ENCODE data around the gene CPTP. TPM values are rescaled to one million over a fixed set of nuclear protein-coding genes. Genes with fewer than 3 reads are reported as not detected.

CPTP gene
- total and polyA plus RNA-seq, 4 donors: 7.9 to 45.1 (median 22.5) TPM

DNA sequence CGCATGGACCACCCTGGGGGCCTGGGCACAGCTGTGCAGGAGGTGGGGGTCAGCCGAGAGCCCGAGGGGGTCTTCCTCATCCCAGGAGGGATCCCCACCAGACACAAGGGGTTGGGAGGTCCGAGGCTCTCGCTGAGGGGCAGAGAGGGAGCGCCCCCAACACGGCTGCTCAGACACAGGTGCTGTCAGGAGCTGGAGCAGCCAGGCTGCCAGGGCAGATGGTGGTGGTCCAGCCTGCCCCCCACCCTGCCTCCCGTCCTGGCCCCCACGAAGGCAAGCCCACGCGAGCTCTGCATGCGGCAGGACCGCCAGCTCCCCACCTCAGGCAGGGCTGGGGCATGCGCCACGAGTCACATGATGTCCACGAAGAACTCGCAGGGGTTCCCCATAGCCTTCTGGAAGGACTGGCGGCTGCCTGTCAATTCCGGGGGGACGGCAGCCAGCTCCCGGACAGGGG is 11.2 kb downstream of the CPTP start (continued):
- TF ChIP-seq FOXA1 (IDR thresholded peaks at IDR 0.05): no peak
- TF ChIP-seq HNF4A (conservative IDR thresholded peaks at IDR 0.05): no peak
- TF ChIP-seq RAD21 (IDR thresholded peaks at IDR 0.05): no peak
- no peak for TF ChIP-seq NR2F2 (IDR thresholded peaks at IDR 0.05)
- TF ChIP-seq, protein P1, sequence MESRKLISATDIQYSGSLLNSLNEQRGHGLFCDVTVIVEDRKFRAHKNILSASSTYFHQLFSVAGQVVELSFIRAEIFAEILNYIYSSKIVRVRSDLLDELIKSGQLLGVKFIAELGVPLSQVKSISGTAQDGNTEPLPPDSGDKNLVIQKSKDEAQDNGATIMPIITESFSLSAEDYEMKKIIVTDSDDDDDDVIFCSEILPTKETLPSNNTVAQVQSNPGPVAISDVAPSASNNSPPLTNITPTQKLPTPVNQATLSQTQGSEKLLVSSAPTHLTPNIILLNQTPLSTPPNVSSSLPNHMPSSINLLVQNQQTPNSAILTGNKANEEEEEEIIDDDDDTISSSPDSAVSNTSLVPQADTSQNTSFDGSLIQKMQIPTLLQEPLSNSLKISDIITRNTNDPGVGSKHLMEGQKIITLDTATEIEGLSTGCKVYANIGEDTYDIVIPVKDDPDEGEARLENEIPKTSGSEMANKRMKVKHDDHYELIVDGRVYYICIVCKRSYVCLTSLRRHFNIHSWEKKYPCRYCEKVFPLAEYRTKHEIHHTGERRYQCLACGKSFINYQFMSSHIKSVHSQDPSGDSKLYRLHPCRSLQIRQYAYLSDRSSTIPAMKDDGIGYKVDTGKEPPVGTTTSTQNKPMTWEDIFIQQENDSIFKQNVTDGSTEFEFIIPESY (IDR thresholded peaks at IDR 0.05): no peak
- TF ChIP-seq JUND (IDR thresholded peaks at IDR 0.05): no peak
- TF ChIP-seq, protein P2, sequence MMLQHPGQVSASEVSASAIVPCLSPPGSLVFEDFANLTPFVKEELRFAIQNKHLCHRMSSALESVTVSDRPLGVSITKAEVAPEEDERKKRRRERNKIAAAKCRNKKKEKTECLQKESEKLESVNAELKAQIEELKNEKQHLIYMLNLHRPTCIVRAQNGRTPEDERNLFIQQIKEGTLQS (IDR thresholded peaks at IDR 0.05): no peak

DNA sequence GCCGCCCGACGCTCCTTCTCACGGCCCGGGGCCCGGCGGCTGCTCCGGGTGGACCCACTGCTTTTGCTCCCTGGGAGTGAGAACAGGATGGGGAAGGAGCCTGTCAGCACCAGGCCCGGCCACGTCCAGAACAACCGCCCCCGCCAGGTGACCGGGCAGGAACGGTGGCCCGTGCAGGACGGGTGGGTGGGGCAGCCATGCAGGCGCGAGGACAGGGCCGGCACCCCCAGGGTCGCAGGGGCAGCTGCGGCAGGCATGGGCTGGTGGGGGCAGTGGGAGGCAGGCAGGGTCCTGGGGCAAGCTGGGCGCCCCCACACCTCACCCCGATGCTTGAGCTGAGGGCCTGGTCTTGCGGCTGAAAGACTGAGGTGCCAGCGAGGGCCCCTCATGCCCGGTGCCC is 11.8 kb downstream of the CPTP start:
- H3K4me1 ChIP-seq (ENCODE audit: control insufficient read depth in 4 of 4, insufficient read depth in 4 of 4, low read length in 3 of 4): peaks cover 6 to 21% (median 14%) of the 10 kb centered on the region in 4 donors
- no peaks in the 10 kb centered on the region for H3K9me3 ChIP-seq (ENCODE audit: control insufficient read depth in 4 of 4, low read length in 3 of 4)
- no peak overlapping the region for H3K4me3 ChIP-seq (ENCODE audit: low read depth in 1 of 3, low read length in 3 of 3)
- 96% methylated on average over 26 of the region's 26 CpGs for WGBS
- no peak for DNase-seq (ENCODE audit: low spot score)
- H3K27ac ChIP-seq (ENCODE audit: low read depth in 1 of 2, low read length in 2 of 2): no peak overlapping the region
- TF ChIP-seq FOXA1 (IDR thresholded peaks at IDR 0.05) (no peak), YY1 (IDR thresholded peaks at IDR 0.05) (no peak), RAD21 (IDR thresholded peaks at IDR 0.05) (no peak), GABPA (IDR thresholded peaks at IDR 0.05 in 1 of 2, conservative IDR thresholded peaks at IDR 0.05 in 1 of 2) (no peak)
- TF ChIP-seq, protein P3, sequence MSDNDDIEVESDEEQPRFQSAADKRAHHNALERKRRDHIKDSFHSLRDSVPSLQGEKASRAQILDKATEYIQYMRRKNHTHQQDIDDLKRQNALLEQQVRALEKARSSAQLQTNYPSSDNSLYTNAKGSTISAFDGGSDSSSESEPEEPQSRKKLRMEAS (IDR thresholded peaks at IDR 0.05): no peak
- TF ChIP-seq, protein P4, sequence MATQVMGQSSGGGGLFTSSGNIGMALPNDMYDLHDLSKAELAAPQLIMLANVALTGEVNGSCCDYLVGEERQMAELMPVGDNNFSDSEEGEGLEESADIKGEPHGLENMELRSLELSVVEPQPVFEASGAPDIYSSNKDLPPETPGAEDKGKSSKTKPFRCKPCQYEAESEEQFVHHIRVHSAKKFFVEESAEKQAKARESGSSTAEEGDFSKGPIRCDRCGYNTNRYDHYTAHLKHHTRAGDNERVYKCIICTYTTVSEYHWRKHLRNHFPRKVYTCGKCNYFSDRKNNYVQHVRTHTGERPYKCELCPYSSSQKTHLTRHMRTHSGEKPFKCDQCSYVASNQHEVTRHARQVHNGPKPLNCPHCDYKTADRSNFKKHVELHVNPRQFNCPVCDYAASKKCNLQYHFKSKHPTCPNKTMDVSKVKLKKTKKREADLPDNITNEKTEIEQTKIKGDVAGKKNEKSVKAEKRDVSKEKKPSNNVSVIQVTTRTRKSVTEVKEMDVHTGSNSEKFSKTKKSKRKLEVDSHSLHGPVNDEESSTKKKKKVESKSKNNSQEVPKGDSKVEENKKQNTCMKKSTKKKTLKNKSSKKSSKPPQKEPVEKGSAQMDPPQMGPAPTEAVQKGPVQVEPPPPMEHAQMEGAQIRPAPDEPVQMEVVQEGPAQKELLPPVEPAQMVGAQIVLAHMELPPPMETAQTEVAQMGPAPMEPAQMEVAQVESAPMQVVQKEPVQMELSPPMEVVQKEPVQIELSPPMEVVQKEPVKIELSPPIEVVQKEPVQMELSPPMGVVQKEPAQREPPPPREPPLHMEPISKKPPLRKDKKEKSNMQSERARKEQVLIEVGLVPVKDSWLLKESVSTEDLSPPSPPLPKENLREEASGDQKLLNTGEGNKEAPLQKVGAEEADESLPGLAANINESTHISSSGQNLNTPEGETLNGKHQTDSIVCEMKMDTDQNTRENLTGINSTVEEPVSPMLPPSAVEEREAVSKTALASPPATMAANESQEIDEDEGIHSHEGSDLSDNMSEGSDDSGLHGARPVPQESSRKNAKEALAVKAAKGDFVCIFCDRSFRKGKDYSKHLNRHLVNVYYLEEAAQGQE (IDR thresholded peaks at IDR 0.05): no peak
- TF ChIP-seq, protein P5, sequence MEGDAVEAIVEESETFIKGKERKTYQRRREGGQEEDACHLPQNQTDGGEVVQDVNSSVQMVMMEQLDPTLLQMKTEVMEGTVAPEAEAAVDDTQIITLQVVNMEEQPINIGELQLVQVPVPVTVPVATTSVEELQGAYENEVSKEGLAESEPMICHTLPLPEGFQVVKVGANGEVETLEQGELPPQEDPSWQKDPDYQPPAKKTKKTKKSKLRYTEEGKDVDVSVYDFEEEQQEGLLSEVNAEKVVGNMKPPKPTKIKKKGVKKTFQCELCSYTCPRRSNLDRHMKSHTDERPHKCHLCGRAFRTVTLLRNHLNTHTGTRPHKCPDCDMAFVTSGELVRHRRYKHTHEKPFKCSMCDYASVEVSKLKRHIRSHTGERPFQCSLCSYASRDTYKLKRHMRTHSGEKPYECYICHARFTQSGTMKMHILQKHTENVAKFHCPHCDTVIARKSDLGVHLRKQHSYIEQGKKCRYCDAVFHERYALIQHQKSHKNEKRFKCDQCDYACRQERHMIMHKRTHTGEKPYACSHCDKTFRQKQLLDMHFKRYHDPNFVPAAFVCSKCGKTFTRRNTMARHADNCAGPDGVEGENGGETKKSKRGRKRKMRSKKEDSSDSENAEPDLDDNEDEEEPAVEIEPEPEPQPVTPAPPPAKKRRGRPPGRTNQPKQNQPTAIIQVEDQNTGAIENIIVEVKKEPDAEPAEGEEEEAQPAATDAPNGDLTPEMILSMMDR (IDR thresholded peaks at IDR 0.05; ENCODE audit: low read depth, low read length, missing input control): no peak
- no peak overlapping the region for H3K9ac ChIP-seq (ENCODE audit: low read depth in 1 of 2, low read length in 2 of 2)
- H3K36me3 ChIP-seq (ENCODE audit: control insufficient read depth in 4 of 4, insufficient read depth in 3 of 4, low read depth in 1 of 4, low read length in 3 of 4): peaks cover 0 to 29% (median 15%) of the 10 kb centered on the region in 4 donors
- H3K27me3 ChIP-seq (ENCODE audit: control insufficient read depth in 4 of 4, insufficient read depth in 4 of 4, low read length in 3 of 4): no peaks in the 10 kb centered on the region
